Transverse colon (tissue), 3 donors: Measurements from ENCODE around the gene HBD.

Source experiments
- EP300 ChIP-seq: sonication (generic); formaldehyde crosslinking; IDR thresholded peaks from one replicate; pipeline ENCODE4 v1.6.1; 2017; ENCODE audit warnings: antibody characterized with exemption, low read depth
- POLR2AphosphoS5 ChIP-seq, 3 donors: sonication (generic); formaldehyde crosslinking; IDR thresholded peaks; one replicate each; pipeline ENCODE4 v1.6.1; 2016; ENCODE audit warnings: antibody characterized with exemption in 3 of 3

- TF ChIP-seq POLR2AphosphoS5 (IDR thresholded peaks at IDR 0.05) (no peak), EP300 (no peak)
Measured at GRCh38 chr11:5200582-5200981, 33.7 kb downstream of the HBD start, which contains the start of gene OR51V1.
